ENCODE data around the gene ARL17B. TPM values are rescaled to one million over a fixed set of nuclear protein-coding genes. Genes with fewer than 3 reads are reported as not detected.
"Not testable (repeated sequence)": the region's sequence is repeated elsewhere in the genome, so short reads cannot be mapped to it uniquely, and the experiment has no call there.

ARL17B gene
- total RNA-seq, 1 experiment from 2014 or later, result 35.0 TPM

GRCh38 chr17:46276728-46277479 is 84.7 kb downstream of the ARL17B start:
- H3K4me3 ChIP-seq; H4K20me1 ChIP-seq (ENCODE audit: insufficient read depth); H3K27me3 ChIP-seq (ENCODE audit: insufficient read depth, low read depth); intact Hi-C loops (cut with micrococcal nuclease; ENCODE audit: unreplicated experiment); DNase-seq; H3K9me2 ChIP-seq (ENCODE audit: insufficient read depth); H3K79me2 ChIP-seq (ENCODE audit: low read depth); H3K36me3 ChIP-seq (ENCODE audit: low read depth); BruUV-seq (replicated peaks); H3K27ac ChIP-seq; CTCF ChIA-PET; H3K4me2 ChIP-seq; H2AFZ ChIP-seq; H3K9me3 ChIP-seq (ENCODE audit: insufficient read depth, low read depth): not testable (repeated sequence)
- Histone ChIP-seq H3K4me1 (replicated peaks; ENCODE audit: insufficient read depth) (peaks cover 16% of the 10 kb centered on the region), H3F3A (ENCODE audit: insufficient read depth, low read depth) (peaks cover 16% of the 10 kb centered on the region)
- POLR2A ChIA-PET (ENCODE audit: unreplicated experiment), result interaction anchor here (0.7 kb wide), 1 partner anchor 322 kb away, joined by 7 read pairs; no protein-coding TSS in a partner anchor

- BruUV-seq (replicated peaks), result no TSS peak
- Histone ChIP-seq H3K79me2 (ENCODE audit: low read depth) (no peaks in the 10 kb centered on the region), H3K36me3 (ENCODE audit: low read depth) (no peaks in the 10 kb centered on the region), H3K9me2 (ENCODE audit: insufficient read depth) (no peaks in the 10 kb centered on the region), H3K27me3 (ENCODE audit: insufficient read depth, low read depth) (no peaks in the 10 kb centered on the region), H3F3A (ENCODE audit: insufficient read depth, low read depth) (peaks cover 6% of the 10 kb centered on the region), H3K4me2 (no peak overlapping the region), H3K4me3 (no peak overlapping the region), H2AFZ (no peak overlapping the region), H3K27ac (no peak overlapping the region), H3K4me1 (replicated peaks; ENCODE audit: insufficient read depth) (peaks cover 2% of the 10 kb centered on the region), H4K20me1 (ENCODE audit: insufficient read depth) (no peaks in the 10 kb centered on the region), H3K9me3 (ENCODE audit: insufficient read depth, low read depth) (no peaks in the 10 kb centered on the region)
- no peak for TF ChIP-seq CTCF (conservative IDR thresholded peaks at IDR 0.05)
- no peak for TF ChIP-seq EZH2 (IDR thresholded peaks at IDR 0.05; ENCODE audit: low read depth)
- CTCF ChIA-PET, result no interaction called here
- POLR2A ChIA-PET (ENCODE audit: unreplicated experiment), result no interaction called here
- intact Hi-C loops (cut with micrococcal nuclease; ENCODE audit: unreplicated experiment), result no loop called here
- no peak for DNase-seq
These were observed 87.3 kb downstream of the ARL17B start for GRCh38 chr17:46274238-46274637.

- no peaks in the 10 kb centered on the region for H3K36me3 ChIP-seq (ENCODE audit: low read depth)
- H3K9me3 ChIP-seq (ENCODE audit: insufficient read depth, low read depth), result no peaks in the 10 kb centered on the region
- no peak overlapping the region for H3K27ac ChIP-seq
- intact Hi-C loops (cut with micrococcal nuclease; ENCODE audit: unreplicated experiment), result no loop called here
- ChIA-PET POLR2A (ENCODE audit: unreplicated experiment) (no interaction called here), CTCF (no interaction called here)
- no peaks in the 10 kb centered on the region for H3K79me2 ChIP-seq (ENCODE audit: low read depth)
- no peak overlapping the region for H2AFZ ChIP-seq
- H3F3A ChIP-seq (ENCODE audit: insufficient read depth, low read depth), result peaks cover 4% of the 10 kb centered on the region
- H3K4me2 ChIP-seq, result no peak overlapping the region
- no peak overlapping the region for H3K4me3 ChIP-seq
- no peaks in the 10 kb centered on the region for H3K27me3 ChIP-seq (ENCODE audit: insufficient read depth, low read depth)
- TF ChIP-seq CTCF (conservative IDR thresholded peaks at IDR 0.05) (no peak), EZH2 (IDR thresholded peaks at IDR 0.05; ENCODE audit: low read depth) (no peak)
- H3K4me1 ChIP-seq (replicated peaks; ENCODE audit: insufficient read depth), result no peaks in the 10 kb centered on the region
- no peak for DNase-seq
- BruUV-seq (replicated peaks), result no TSS peak
- H4K20me1 ChIP-seq (ENCODE audit: insufficient read depth), result no peaks in the 10 kb centered on the region
- no peaks in the 10 kb centered on the region for H3K9me2 ChIP-seq (ENCODE audit: insufficient read depth)
These were observed 87.9 kb downstream of the ARL17B start for GRCh38 chr17:46273541-46274236.

Measured in PC-9 (cell line).